Uterus (tissue), 2 donors: Measurements from ENCODE around the gene NCKAP5L.

Source experiments
- POLR2A ChIP-seq, 2 donors: fragments of 450-650 bp; IDR thresholded peaks; one replicate each; pipeline ENCODE4 v1.6.1; 2016; ENCODE audit warnings: antibody characterized with exemption in 2 of 2, mild to moderate bottlenecking in 1 of 2, moderate library complexity in 1 of 2
- TF ChIP-seq, protein P1 (sequence below), 4 experiments: fragments of 200-600 bp in 2 of 4; fragments of 450-650 bp in 2 of 4; sonication (generic) in 2 of 4; IDR thresholded peaks; one replicate each; pipeline ENCODE4 v1.5.1; 2016 to 2019; ENCODE audit warnings: antibody characterized with exemption in 4 of 4, mild to moderate bottlenecking in 2 of 4, moderate library complexity in 1 of 4

DNA sequence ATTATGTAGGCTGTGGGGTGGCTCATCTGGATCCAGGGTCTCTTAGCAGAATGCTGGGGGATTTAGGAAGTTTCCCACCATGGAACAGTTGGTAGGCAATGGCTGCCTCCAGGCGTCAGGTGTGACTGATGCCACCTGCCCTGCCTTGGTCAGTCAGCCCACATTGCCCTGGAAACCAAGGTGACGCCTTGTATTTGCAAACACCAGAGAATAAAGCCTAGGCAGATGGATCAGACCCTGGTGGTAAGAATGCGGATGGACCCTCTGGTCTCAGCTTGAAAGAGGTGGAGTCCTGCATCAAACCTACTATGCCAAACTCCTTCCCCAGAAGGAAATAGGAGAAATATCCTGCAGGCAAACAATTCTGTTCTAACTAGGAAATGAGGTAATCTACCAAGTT, 38.2 kb downstream of the NCKAP5L start:
- TF ChIP-seq POLR2A (IDR thresholded peaks at IDR 0.05): no peak
- TF ChIP-seq, protein P1, sequence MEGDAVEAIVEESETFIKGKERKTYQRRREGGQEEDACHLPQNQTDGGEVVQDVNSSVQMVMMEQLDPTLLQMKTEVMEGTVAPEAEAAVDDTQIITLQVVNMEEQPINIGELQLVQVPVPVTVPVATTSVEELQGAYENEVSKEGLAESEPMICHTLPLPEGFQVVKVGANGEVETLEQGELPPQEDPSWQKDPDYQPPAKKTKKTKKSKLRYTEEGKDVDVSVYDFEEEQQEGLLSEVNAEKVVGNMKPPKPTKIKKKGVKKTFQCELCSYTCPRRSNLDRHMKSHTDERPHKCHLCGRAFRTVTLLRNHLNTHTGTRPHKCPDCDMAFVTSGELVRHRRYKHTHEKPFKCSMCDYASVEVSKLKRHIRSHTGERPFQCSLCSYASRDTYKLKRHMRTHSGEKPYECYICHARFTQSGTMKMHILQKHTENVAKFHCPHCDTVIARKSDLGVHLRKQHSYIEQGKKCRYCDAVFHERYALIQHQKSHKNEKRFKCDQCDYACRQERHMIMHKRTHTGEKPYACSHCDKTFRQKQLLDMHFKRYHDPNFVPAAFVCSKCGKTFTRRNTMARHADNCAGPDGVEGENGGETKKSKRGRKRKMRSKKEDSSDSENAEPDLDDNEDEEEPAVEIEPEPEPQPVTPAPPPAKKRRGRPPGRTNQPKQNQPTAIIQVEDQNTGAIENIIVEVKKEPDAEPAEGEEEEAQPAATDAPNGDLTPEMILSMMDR (IDR thresholded peaks at IDR 0.05): no peak
